Stimulated activated CD4-positive, alpha-beta T cell treated with anti-CD3 and anti-CD28 coated beads, Interleukin-4, amount 100 ng/mL, for 24 hours (primary cell): ENCODE measurements around the gene ZNF609.
"Not testable (repeated sequence)": the region's sequence is repeated elsewhere in the genome, so short reads cannot be mapped to it uniquely, and the experiment has no call there.

ENCODE experiments used
- DNase-seq: peaks from one replicate; pipeline ENCODE4 v3.0.0-alpha.2; 2020

Gene ZNF609

GRCh38 chr15:64629063-64629462 lies 168.7 kb downstream of the ZNF609 start:
- no peak for DNase-seq

DNA sequence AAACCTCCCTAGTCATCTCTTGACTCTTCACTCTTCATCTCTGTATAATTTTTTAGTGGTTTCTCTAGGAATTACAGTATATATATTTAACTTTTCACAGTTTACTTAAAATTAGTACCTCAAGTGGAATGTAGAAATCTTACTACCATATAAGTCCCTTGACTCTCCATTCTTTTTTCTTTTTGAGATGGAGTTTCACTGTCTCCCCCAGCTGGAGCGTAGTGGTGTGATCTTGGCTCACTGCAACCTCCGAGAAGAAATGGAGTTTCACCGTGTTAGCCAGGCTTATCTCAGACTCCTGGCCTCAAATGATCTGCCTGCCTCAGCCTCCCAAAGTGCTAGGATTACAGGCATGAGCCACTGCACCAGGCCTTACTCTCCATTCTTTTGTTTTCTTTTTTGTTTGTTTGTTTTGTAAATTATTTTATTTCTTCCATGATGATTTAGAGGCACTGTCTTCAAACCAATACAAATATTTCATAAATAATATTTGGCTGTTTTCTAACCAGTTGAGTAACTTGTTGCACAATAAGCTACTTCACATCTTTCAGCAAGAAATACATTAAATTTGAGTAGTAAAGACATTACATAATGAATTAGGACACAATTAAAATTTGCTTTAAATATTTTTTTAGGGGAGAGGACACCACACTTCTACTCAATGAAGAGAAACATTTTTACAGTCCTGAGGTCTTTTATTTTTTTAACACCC lies 170.2 kb downstream of the ZNF609 start:
- no peak for DNase-seq

DNA sequence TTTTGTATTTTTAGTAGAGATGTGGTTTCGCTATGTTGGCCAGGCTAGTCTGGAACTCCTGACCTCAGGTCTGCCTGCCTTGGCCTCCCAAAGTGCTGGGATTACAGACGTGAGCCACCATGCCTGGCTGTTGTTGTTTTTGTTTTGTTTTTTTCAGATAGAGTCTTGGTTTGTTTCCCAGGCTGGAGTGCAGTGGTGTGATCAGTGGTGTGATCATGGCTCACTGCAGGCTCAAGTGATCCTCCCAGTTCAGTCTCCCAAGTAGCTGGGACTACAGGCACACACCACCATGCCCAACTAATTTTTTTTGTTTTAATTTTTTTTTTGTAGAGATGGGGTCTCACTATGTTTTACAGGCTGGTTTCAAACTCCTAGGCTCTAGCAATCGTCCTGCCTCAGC lies 172.3 kb downstream of the ZNF609 start:
- not testable (repeated sequence) for DNase-seq

- no peak for DNase-seq
Measured at GRCh38 chr15:64633332-64633731, 173.0 kb downstream of the ZNF609 start.

GRCh38 chr15:64634027-64634426 lies 173.6 kb downstream of the ZNF609 start:
- DNase-seq = peak; percentile 29

DNA sequence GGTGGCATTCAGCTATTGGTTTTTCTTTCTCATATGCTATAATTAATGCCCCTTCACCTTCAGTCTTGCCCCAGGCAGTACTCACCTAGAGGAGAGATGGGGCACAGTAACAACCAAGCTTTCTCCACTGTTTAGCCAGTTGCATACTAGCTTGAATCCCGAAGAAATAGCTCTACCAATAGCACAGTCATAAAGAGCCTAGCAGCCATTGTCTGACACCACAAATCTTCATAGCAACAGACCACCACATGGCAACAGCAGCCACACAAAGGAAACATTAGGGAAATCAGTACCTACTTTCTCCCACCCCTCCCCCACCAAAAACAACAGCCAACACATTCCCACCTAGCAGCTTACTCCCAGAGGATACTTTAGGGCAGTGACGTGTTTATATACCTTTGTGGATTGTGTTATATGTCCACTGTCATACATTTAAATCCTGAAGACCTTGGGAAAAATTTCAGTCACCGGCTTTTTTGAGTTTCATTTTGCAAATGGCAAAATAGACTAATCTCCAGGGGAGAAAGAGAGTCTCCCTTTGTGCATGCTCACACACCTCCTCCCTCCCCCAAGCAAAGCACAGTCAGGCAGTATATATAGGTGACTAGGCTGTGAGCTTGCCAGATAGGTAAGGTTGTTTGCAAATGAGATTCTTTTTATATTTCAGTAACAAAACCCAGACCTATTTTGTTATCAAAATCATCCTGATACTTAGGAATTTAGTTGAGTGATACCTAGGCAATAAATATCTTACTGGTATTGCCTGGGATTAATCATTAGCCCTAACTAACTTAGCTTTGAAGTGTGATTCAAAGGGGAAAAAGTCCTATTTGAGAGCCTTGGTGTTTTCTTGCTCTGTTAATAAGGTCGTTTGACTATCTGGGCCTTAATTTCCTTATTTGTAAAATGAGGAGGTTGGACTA lies 174.5 kb downstream of the ZNF609 start:
- DNase-seq = peak; percentile 22

GRCh38 chr15:64635499-64636495 lies 175.4 kb downstream of the ZNF609 start:
- DNase-seq = no peak

- DNase-seq = no peak
Measured at GRCh38 chr15:64636556-64636955, 176.2 kb downstream of the ZNF609 start.

DNA sequence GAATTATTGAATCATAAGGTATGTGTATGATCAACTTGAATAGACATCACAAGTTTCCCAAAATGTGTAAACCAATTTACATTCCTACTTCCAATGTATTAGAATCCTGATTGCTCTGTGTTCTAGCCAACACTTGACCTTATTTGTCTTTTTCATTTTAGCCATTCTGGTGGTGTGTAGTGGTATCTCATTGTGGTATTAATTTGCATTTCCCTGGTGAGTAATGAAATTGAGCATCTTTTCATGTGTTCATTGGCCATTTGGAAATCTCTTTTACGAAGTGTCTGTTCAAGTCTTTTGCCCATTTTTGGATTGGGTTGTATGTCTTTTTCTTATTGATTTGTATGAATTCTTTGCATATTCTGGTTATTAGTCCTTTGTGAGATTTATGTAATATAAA lies 177.0 kb downstream of the ZNF609 start:
- no peak for DNase-seq

- not testable (repeated sequence) for DNase-seq
Measured at GRCh38 chr15:64639744-64640143, 179.4 kb downstream of the ZNF609 start.

DNA sequence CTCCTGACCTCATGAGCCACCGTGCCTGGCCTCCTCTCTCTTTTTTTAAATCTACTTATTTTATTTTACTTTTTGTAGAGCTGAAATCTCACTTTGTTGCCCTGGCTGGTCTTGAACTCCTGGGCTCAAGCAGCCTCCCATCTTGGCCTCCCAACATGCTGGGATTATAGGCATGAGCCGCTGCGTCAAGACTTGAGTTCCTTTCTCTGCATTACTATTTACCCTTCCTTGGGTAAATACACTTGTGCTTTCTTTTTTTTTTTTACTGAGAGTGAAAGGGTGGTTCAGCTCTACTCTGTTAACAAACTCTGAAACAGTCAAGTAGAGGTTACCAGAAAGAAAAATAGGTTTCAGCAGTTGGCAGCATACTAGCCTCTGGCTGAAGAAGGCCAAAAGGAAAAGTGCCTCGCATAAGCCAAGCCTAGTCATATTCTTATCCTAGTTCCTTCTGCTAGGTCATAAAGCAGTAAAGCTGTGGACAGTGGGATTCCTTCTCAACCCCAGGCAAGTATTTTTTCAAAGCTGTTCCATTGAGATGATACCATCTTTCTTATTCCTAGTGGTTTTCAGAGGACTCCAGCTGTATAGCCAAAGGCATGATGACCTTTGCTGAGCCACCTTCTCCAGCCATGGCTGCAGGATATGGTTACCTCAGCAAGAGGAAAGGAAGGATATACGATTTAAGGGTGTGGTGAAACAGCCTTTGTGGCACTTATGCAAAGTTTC lies 179.9 kb downstream of the ZNF609 start:
- no peak for DNase-seq

DNA sequence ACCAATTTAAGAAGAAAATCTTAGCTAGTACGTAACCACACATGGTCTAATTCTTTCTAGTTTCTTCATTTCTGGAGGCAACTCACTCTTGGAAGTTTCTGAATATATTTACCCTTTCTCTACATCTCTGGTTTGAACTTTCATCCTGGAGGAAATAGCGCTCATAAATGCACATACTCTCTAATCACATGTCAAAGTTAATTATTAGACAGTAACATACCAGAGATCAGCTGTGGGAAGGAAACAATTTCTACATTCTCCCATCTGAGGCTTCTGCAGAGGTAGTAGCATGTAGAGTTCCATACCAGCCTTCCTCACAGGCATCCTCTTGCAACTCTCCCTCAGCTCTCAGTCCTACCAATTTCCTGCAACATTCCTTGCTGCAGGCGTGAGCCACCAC lies 182.5 kb downstream of the ZNF609 start:
- no peak for DNase-seq

- no peak for DNase-seq
Measured at GRCh38 chr15:64643685-64644084, 183.3 kb downstream of the ZNF609 start.

DNA sequence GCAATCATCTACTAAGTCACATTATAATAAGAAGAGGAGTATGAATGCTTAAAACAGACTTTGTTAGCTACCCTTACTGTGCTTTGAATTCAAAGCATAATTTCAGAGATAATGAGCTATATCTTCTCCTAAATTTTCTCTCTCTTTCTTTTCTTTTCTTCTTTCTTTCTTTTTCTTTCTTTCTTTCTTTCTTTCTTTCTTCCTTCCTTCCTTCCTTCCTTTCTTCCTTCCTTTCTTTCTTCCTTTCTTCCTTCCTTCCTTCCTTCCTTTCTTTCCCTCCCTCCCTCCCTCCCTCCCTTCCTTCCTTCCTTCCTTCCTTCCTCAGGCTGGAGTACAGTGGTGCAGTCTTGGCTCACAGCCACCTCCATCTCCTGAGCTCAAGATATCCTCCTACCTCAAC lies 184.4 kb downstream of the ZNF609 start:
- DNase-seq = not testable (repeated sequence)

DNA sequence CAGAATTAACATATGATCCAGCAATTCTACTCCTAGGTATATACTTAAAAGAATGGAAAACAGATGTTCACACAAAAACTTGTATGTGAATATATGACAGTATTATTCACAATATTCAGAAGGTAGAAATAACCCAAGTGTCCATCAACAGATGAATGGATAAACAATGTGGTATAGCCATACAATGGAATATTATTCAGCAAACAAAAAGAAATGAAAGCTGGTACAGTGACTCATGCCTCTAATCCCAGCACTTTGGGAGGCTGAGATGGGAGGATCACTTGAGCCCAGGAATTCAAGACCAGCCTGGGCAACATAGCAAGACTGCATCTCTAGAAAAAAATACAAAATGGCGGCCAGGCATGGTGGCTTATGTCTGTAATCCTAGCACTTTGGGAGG lies 185.6 kb downstream of the ZNF609 start:
- DNase-seq = no peak

- DNase-seq = no peak
Measured at GRCh38 chr15:64647367-64647766, 187.0 kb downstream of the ZNF609 start.

DNA sequence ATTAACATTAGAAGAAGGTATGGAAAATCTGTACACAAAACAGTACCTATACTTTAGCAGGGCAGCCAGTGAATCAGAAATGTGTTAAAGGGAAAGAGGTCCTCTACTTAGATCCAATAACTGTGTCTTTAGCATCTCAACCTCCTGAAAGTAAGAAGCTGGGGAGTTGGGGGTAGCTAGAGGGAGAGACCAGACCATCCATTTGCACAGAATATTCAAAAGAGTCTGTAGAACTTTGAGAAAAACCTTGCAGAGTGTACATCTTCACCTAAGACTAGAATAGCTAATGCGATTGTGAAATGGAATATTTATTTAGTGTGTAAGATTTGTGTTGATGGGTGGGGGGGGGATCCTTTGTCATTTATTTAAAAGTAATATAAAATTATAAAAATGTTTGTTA lies 190.2 kb downstream of the ZNF609 start:
- DNase-seq = no peak

- DNase-seq = peak; percentile 45
Measured at GRCh38 chr15:64651601-64652191, 191.3 kb downstream of the ZNF609 start.

- no peak for DNase-seq
Measured at GRCh38 chr15:64653757-64654156, 193.4 kb downstream of the ZNF609 start.

GRCh38 chr15:64656508-64656907 lies 196.1 kb downstream of the ZNF609 start:
- no peak for DNase-seq

DNA sequence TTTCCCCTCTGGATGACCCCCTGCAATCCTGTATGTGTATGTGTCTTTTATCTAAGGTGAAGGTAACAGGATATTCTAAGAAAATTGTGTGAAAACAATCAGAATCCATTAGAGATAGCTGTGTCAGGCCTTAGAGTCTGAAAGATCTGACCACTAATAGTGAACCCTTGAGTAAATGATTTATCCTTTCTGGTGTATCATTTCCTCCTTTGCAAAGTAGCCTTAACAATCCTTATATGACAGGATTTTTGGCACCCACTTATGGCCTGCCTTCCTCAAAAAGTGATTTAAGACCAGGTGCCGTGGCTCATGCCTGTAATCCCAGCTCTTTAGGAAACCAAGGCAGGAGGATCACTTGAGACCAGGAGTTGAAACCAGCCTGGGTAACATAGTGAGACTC lies 204.8 kb downstream of the ZNF609 start:
- no peak for DNase-seq

DNA sequence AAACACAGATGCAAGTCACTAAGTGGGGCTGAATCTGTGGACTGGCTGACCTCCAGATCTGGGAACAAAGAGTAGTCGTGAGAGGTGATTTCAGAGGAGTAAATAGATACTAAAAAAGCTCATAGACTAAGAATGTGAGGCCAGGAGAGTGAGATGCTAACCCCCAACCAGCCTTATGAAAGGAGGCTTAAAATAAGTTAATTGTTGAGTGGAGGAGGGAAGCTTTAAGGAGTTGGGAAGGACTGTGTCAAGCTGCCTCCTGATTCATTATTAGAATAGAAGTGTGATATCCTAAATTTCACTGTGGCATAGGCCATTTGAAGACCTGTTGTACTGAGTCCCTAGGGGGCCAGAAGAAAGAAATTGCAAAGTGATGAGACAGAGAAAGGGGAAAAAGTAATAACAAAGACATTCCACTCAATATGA lies 207.4 kb downstream of the ZNF609 start:
- no peak for DNase-seq
